Hematopoietic multipotent progenitor cell treated with erythropoietin and hydrocortisone succinate and interleukin-3 and kit ligand, for 4 days (in vitro differentiated cells): ENCODE measurements around the gene ERGIC1.
A peak's percentile ranks its signal among the peaks of the same experiment; 100 is the strongest.
"Not testable (repeated sequence)": the region's sequence is repeated elsewhere in the genome, so short reads cannot be mapped to it uniquely, and the experiment has no call there.

Experiments used
- DNase-seq: peaks from one replicate; pipeline ENCODE4 v3.0.0-alpha.2; 2015

Gene ERGIC1

GRCh38 chr5:172801179-172801671 is 32.8 kb upstream of the ERGIC1 start:
- peak; percentile 31 for DNase-seq

- DNase-seq: peak; percentile 82
These were observed 31.9 kb upstream of the ERGIC1 start for GRCh38 chr5:172802112-172802511.

GRCh38 chr5:172802567-172803176 is 31.4 kb upstream of the ERGIC1 start:
- peak; percentile 97 for DNase-seq

- DNase-seq: no peak
These were observed 28.9 kb upstream of the ERGIC1 start for GRCh38 chr5:172805018-172805683.

GRCh38 chr5:172805736-172806255 is 28.3 kb upstream of the ERGIC1 start:
- no peak for DNase-seq

- peak; percentile 96 for DNase-seq
These were observed 27.0 kb upstream of the ERGIC1 start for GRCh38 chr5:172806897-172807672.

GRCh38 chr5:172807766-172808311 is 26.2 kb upstream of the ERGIC1 start:
- no peak for DNase-seq

- DNase-seq: no peak
These were observed 24.3 kb upstream of the ERGIC1 start for GRCh38 chr5:172809774-172810173.

- DNase-seq: not testable (repeated sequence)
These were observed 23.1 kb upstream of the ERGIC1 start for GRCh38 chr5:172810996-172811395.

GRCh38 chr5:172815631-172816030 is 18.4 kb upstream of the ERGIC1 start:
- no peak for DNase-seq

- no peak for DNase-seq
These were observed 17.0 kb upstream of the ERGIC1 start for GRCh38 chr5:172816925-172817562.

- no peak for DNase-seq
These were observed 16.4 kb upstream of the ERGIC1 start for GRCh38 chr5:172817664-172818063.

- DNase-seq: no peak
These were observed 16.0 kb upstream of the ERGIC1 start for GRCh38 chr5:172818081-172818480.

- DNase-seq: no peak
These were observed 14.5 kb upstream of the ERGIC1 start for GRCh38 chr5:172819569-172819968.

- DNase-seq: no peak
These were observed 13.8 kb upstream of the ERGIC1 start for GRCh38 chr5:172820046-172820767.

- DNase-seq: no peak
These were observed 12.6 kb upstream of the ERGIC1 start for GRCh38 chr5:172821340-172821985.

GRCh38 chr5:172823840-172824362 is 10.2 kb upstream of the ERGIC1 start:
- no peak for DNase-seq

GRCh38 chr5:172825610-172826204 is 8.3 kb upstream of the ERGIC1 start:
- no peak for DNase-seq

GRCh38 chr5:172827841-172828240 is 6.2 kb upstream of the ERGIC1 start:
- peak; percentile 48 for DNase-seq

- no peak for DNase-seq
These were observed 5.1 kb upstream of the ERGIC1 start for GRCh38 chr5:172828911-172829431.
